Measurements from ENCODE around the gene POU4F3.
A peak's percentile ranks its signal among the peaks of the same experiment; 100 is the strongest.

The POU4F3 gene

GRCh38 chr5:146341854-146342253, 3.2 kb downstream of the POU4F3 start:
- no peak overlapping the region for H2BK120ac ChIP-seq (ENCODE audit: low read depth, low read length)
- no peaks in the 10 kb centered on the region for H3K36me3 ChIP-seq (replicated peaks in 1 of 2; ENCODE audit: control insufficient read depth in 2 of 2, insufficient read depth in 2 of 2, low read length in 2 of 2)
- no peak overlapping the region for H3K27ac ChIP-seq (replicated peaks; ENCODE audit: low read length)
- H3K4me1 ChIP-seq (ENCODE audit: control insufficient read depth in 2 of 2, insufficient read depth in 1 of 2, low read depth in 1 of 2, low read length in 2 of 2) = peaks cover 2 to 10% of the 10 kb centered on the region in 2 donors
- H2AK5ac ChIP-seq (ENCODE audit: low read depth, low read length) = no peak overlapping the region
- H3K4ac ChIP-seq (ENCODE audit: low read length) = no peak overlapping the region
- no peak overlapping the region for H2BK5ac ChIP-seq (ENCODE audit: low read length)
- no peaks in the 10 kb centered on the region for H3K79me1 ChIP-seq (ENCODE audit: low read depth, low read length)
- H2AFZ ChIP-seq (ENCODE audit: low read length) = no peak overlapping the region
- H4K91ac ChIP-seq (ENCODE audit: low read depth, low read length, poor library complexity) = no peak overlapping the region
- H3K18ac ChIP-seq (ENCODE audit: low read length) = no peak overlapping the region
- H4K8ac ChIP-seq (ENCODE audit: low read depth, low read length) = no peak overlapping the region
- H3K9me3 ChIP-seq (replicated peaks in 1 of 2; ENCODE audit: control insufficient read depth in 2 of 2, insufficient read depth in 1 of 2, low read depth in 1 of 2, low read length in 2 of 2) = peaks cover 0 to 2% of the 10 kb centered on the region in 2 donors
- H2BK12ac ChIP-seq (ENCODE audit: low read length) = no peak overlapping the region
- H3K9ac ChIP-seq (ENCODE audit: low read depth, low read length, poor library complexity) = no peak overlapping the region
- no peak overlapping the region for H3K14ac ChIP-seq (ENCODE audit: low read length)
- H2BK15ac ChIP-seq (ENCODE audit: low read length) = no peak overlapping the region
- DNase-seq (ENCODE audit: low spot score) = no peak
- no peak overlapping the region for H3K23ac ChIP-seq (ENCODE audit: low read depth, low read length, poor library complexity)
- peaks cover 59 to 100% (median 96%) of the 10 kb centered on the region in 3 experiments for H3K27me3 ChIP-seq (ENCODE audit: control insufficient read depth in 3 of 3, insufficient read depth in 3 of 3, low read depth in 1 of 3, low read length in 3 of 3)
- H3K4me3 ChIP-seq (ENCODE audit: low read length in 2 of 2) = no peak overlapping the region
- whole genome bisulfite sequencing, 2 donors (ENCODE audit: extremely low coverage in 2 of 2, insufficient read length in 2 of 2, insufficient replicate concordance in 1 of 2) = no CpG with 5 or more reads among the region's 6 CpGs
- no peak overlapping the region for H3K4me2 ChIP-seq (ENCODE audit: insufficient read depth, low read length, poor library complexity, severe bottlenecking)

GRCh38 chr5:146342519-146342881, 3.9 kb downstream of the POU4F3 start:
- no CpG with 5 or more reads among the region's 14 CpGs for WGBS, 2 donors (ENCODE audit: extremely low coverage in 2 of 2, insufficient read length in 2 of 2, insufficient replicate concordance in 1 of 2)
- H4K91ac ChIP-seq (ENCODE audit: low read depth, low read length, poor library complexity) = no peak overlapping the region
- no peak overlapping the region for H2BK15ac ChIP-seq (ENCODE audit: low read length)

GRCh38 chr5:146342882-146343865, 4.5 kb downstream of the POU4F3 start:
- Histone ChIP-seq H2AK5ac (ENCODE audit: low read depth, low read length) (no peak overlapping the region), H3K4me2 (ENCODE audit: insufficient read depth, low read length, poor library complexity, severe bottlenecking) (no peak overlapping the region), H3K27me3 (ENCODE audit: control insufficient read depth in 3 of 3, insufficient read depth in 3 of 3, low read depth in 1 of 3, low read length in 3 of 3) (peaks cover 50 to 98% (median 85%) of the 10 kb centered on the region in 3 experiments), H3K27ac (replicated peaks; ENCODE audit: low read length) (no peak overlapping the region), H3K14ac (ENCODE audit: low read length) (no peak overlapping the region), H3K4me3 (ENCODE audit: low read length in 2 of 2) (no peak overlapping the region), H2BK12ac (ENCODE audit: low read length) (no peak overlapping the region), H2BK5ac (ENCODE audit: low read length) (no peak overlapping the region), H3K9me3 (replicated peaks in 1 of 2; ENCODE audit: control insufficient read depth in 2 of 2, insufficient read depth in 1 of 2, low read depth in 1 of 2, low read length in 2 of 2) (peaks cover 0 to 2% of the 10 kb centered on the region in 2 donors), H3K36me3 (replicated peaks in 1 of 2; ENCODE audit: control insufficient read depth in 2 of 2, insufficient read depth in 2 of 2, low read length in 2 of 2) (no peaks in the 10 kb centered on the region), H3K4me1 (ENCODE audit: control insufficient read depth in 2 of 2, insufficient read depth in 1 of 2, low read depth in 1 of 2, low read length in 2 of 2) (peaks cover 2 to 10% of the 10 kb centered on the region in 2 donors), H2BK15ac (ENCODE audit: low read length) (no peak overlapping the region), H4K91ac (ENCODE audit: low read depth, low read length, poor library complexity) (no peak overlapping the region), H3K9ac (ENCODE audit: low read depth, low read length, poor library complexity) (no peak overlapping the region), H3K18ac (ENCODE audit: low read length) (no peak overlapping the region), H3K23ac (ENCODE audit: low read depth, low read length, poor library complexity) (peak overlapping the region; percentile 16), H3K79me1 (ENCODE audit: low read depth, low read length) (no peaks in the 10 kb centered on the region), H3K4ac (ENCODE audit: low read length) (no peak overlapping the region), H2BK120ac (ENCODE audit: low read depth, low read length) (no peak overlapping the region), H4K8ac (ENCODE audit: low read depth, low read length) (no peak overlapping the region), H2AFZ (ENCODE audit: low read length) (no peak overlapping the region)
- no peak for DNase-seq (ENCODE audit: low spot score)
- no CpG with 5 or more reads among the region's 46 CpGs for WGBS, 2 donors (ENCODE audit: extremely low coverage in 2 of 2, insufficient read length in 2 of 2, insufficient replicate concordance in 1 of 2)

More at GRCh38 chr5:146342519-146342881, 3.9 kb downstream of the POU4F3 start:
- H3K79me1 ChIP-seq (ENCODE audit: low read depth, low read length) = no peaks in the 10 kb centered on the region
- no peak overlapping the region for H3K18ac ChIP-seq (ENCODE audit: low read length)
- H3K27ac ChIP-seq (replicated peaks; ENCODE audit: low read length) = no peak overlapping the region
- H3K14ac ChIP-seq (ENCODE audit: low read length) = no peak overlapping the region
- no peak overlapping the region for H2BK120ac ChIP-seq (ENCODE audit: low read depth, low read length)
- DNase-seq (ENCODE audit: low spot score) = no peak
- no peak overlapping the region for H3K9ac ChIP-seq (ENCODE audit: low read depth, low read length, poor library complexity)
- no peak overlapping the region for H2BK12ac ChIP-seq (ENCODE audit: low read length)
- no peak overlapping the region for H2AFZ ChIP-seq (ENCODE audit: low read length)
- H3K27me3 ChIP-seq (ENCODE audit: control insufficient read depth in 3 of 3, insufficient read depth in 3 of 3, low read depth in 1 of 3, low read length in 3 of 3) = peaks cover 53 to 100% (median 92%) of the 10 kb centered on the region in 3 experiments
- no peak overlapping the region for H2BK5ac ChIP-seq (ENCODE audit: low read length)
- peaks cover 0 to 2% of the 10 kb centered on the region in 2 donors for H3K9me3 ChIP-seq (replicated peaks in 1 of 2; ENCODE audit: control insufficient read depth in 2 of 2, insufficient read depth in 1 of 2, low read depth in 1 of 2, low read length in 2 of 2)
- no peak overlapping the region for H3K4ac ChIP-seq (ENCODE audit: low read length)
- H3K4me3 ChIP-seq (ENCODE audit: low read length in 2 of 2) = no peak overlapping the region
- H4K8ac ChIP-seq (ENCODE audit: low read depth, low read length) = no peak overlapping the region
- H3K4me2 ChIP-seq (ENCODE audit: insufficient read depth, low read length, poor library complexity, severe bottlenecking) = no peak overlapping the region
- H3K36me3 ChIP-seq (replicated peaks in 1 of 2; ENCODE audit: control insufficient read depth in 2 of 2, insufficient read depth in 2 of 2, low read length in 2 of 2) = no peaks in the 10 kb centered on the region
- H3K23ac ChIP-seq (ENCODE audit: low read depth, low read length, poor library complexity) = no peak overlapping the region
- peaks cover 2 to 10% of the 10 kb centered on the region in 2 donors for H3K4me1 ChIP-seq (ENCODE audit: control insufficient read depth in 2 of 2, insufficient read depth in 1 of 2, low read depth in 1 of 2, low read length in 2 of 2)
- no peak overlapping the region for H2AK5ac ChIP-seq (ENCODE audit: low read depth, low read length)
